Measurements from ENCODE around the gene MTA3.
"Not testable (repeated sequence)": the region's sequence is repeated elsewhere in the genome, so short reads cannot be mapped to it uniquely, and the experiment has no call there.

The MTA3 gene

GRCh38 chr2:42567806-42568400 is 529 bp upstream of the MTA3 start:
- DNase-seq, result no peak

- no peak for DNase-seq
Observed at GRCh38 chr2:42569116-42569711, 782 bp downstream of the MTA3 start.

GRCh38 chr2:42569883-42570282 is 1.5 kb downstream of the MTA3 start:
- no peak for DNase-seq

GRCh38 chr2:42572297-42573081 is 4.1 kb downstream of the MTA3 start:
- no peak for DNase-seq

GRCh38 chr2:42573256-42573655 is 4.8 kb downstream of the MTA3 start:
- DNase-seq, result no peak

- DNase-seq, result no peak
Observed at GRCh38 chr2:42575458-42576064, 7.1 kb downstream of the MTA3 start.

GRCh38 chr2:42578621-42579020 is 10.2 kb downstream of the MTA3 start:
- no peak for DNase-seq

- no peak for DNase-seq
Observed at GRCh38 chr2:42581257-42581656, 12.8 kb downstream of the MTA3 start.

- not testable (repeated sequence) for DNase-seq
Observed at GRCh38 chr2:42584628-42585027, 16.2 kb downstream of the MTA3 start.

- no peak for DNase-seq
Observed at GRCh38 chr2:42585779-42586178, 17.3 kb downstream of the MTA3 start.

- no peak for DNase-seq
Observed at GRCh38 chr2:42587526-42588117, 19.2 kb downstream of the MTA3 start.

GRCh38 chr2:42588121-42588520 is 19.7 kb downstream of the MTA3 start:
- DNase-seq, result no peak

- DNase-seq, result no peak
Observed at GRCh38 chr2:42590176-42590575, 21.7 kb downstream of the MTA3 start.

GRCh38 chr2:42593282-42593681 is 24.9 kb downstream of the MTA3 start:
- no peak for DNase-seq

- DNase-seq, result no peak
Observed at GRCh38 chr2:42598656-42599055, 30.2 kb downstream of the MTA3 start.

- no peak for DNase-seq
Observed at GRCh38 chr2:42601076-42601475, 32.6 kb downstream of the MTA3 start.

- DNase-seq, result no peak
Observed at GRCh38 chr2:42602218-42602875, 33.9 kb downstream of the MTA3 start.

GRCh38 chr2:42602876-42603219 is 34.4 kb downstream of the MTA3 start:
- no peak for DNase-seq

- not testable (repeated sequence) for DNase-seq
Observed at GRCh38 chr2:42604341-42604867, 36.0 kb downstream of the MTA3 start.

- DNase-seq, result not testable (repeated sequence)
Observed at GRCh38 chr2:42606166-42606565, 37.7 kb downstream of the MTA3 start.

GRCh38 chr2:42607101-42607637 is 38.7 kb downstream of the MTA3 start:
- DNase-seq, result no peak

- no peak for DNase-seq
Observed at GRCh38 chr2:42613281-42614064, 45.0 kb downstream of the MTA3 start.
